Uterus (tissue), 4 donors: ENCODE measurements around the gene HBEGF. TPM values are rescaled to one million over a fixed set of nuclear protein-coding genes. Genes with fewer than 3 reads are reported as not detected.

Experiments used
- DNase-seq, 2 donors: peaks; one replicate each; pipeline ENCODE4 v3.0.0-alpha.2; 2019 to 2020
- H3K27ac ChIP-seq, 2 donors: fragments of 200-600 bp; sonication (generic); 1 replicate in 1 of 2; 2 replicates in 1 of 2; pipeline ENCODE4 v1.5.1; 2016 to 2018
- H3K27me3 ChIP-seq, 2 donors: fragments of 200-600 bp; sonication (generic); one replicate each; pipeline ENCODE4 v1.5.1; 2018 to 2019; ENCODE audit warnings: control low read depth in 1 of 2
- H3K36me3 ChIP-seq, 2 donors: fragments of 200-600 bp; sonication (generic); one replicate each; pipeline ENCODE4 v1.5.1; 2019; ENCODE audit warnings: control low read depth in 1 of 2
- H3K4me1 ChIP-seq, 2 donors: fragments of 200-600 bp; sonication (generic); one replicate each; pipeline ENCODE4 v1.5.1; 2018 to 2019; ENCODE audit warnings: control low read depth in 1 of 2
- H3K4me3 ChIP-seq, 2 donors: fragments of 200-600 bp; sonication (generic); 1 replicate in 1 of 2; 2 replicates in 1 of 2; pipeline ENCODE4 v1.5.1; 2018 to 2019; ENCODE audit warnings: mild to moderate bottlenecking in 1 of 2
- H3K9me3 ChIP-seq, 2 donors: fragments of 200-600 bp; sonication (generic); one replicate each; pipeline ENCODE4 v1.5.1; 2019; ENCODE audit warnings: control low read depth in 1 of 2
- POLR2A ChIP-seq, 2 donors: fragments of 450-650 bp; IDR thresholded peaks; one replicate each; pipeline ENCODE4 v1.6.1; 2016; ENCODE audit warnings: antibody characterized with exemption in 2 of 2, mild to moderate bottlenecking in 1 of 2, moderate library complexity in 1 of 2
- intact Hi-C: fragments of 100-400 bp; cut with DNase I; formaldehyde crosslinking; loops from one replicate; pipeline ENCODE4 v1.15.1; 2023; ENCODE audit warnings: low total_unique reads
- total RNA-seq, 4 donors: library from RNA; depleted of rRNA in 3 of 4; stranded (reverse); fragments of >200 nt in 3 of 4; gene quantifications; one replicate each; pipeline versions ENCODE4 v1.1.0 to v1.2.4, GENCODE V29; 2014 to 2023
- TF ChIP-seq, protein P1 (sequence below), 4 experiments: fragments of 200-600 bp in 2 of 4; fragments of 450-650 bp in 2 of 4; sonication (generic) in 2 of 4; IDR thresholded peaks; one replicate each; pipeline ENCODE4 v1.5.1; 2016 to 2019; ENCODE audit warnings: antibody characterized with exemption in 4 of 4, mild to moderate bottlenecking in 2 of 4, moderate library complexity in 1 of 4
- donor health status: DM: yes; HTN: yes; CAD: no.

Gene HBEGF
- total RNA-seq, 4 donors from 2014 or later = 0.77 to 24.4 (median 8.4) TPM

DNA sequence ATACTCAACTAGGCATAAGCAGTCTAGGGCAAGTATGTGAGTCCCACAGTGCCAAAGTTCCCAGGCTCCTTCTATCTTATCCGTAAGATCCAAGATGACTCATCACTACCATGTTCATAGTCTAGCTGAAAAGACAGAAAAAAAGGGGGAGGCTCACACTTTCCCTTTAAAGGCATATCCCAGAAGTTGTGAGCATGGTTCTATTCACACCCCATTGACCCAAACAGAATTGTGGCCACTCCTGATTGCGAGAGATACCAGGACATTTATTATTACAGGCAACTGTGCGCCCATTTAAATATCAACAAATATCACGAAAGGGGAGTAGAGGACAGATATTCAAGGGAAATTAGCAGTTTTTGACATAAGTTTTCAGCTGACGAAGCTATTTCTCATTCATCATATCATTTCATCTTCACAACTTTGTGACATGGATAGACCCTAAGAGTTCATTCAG lies 35.4 kb downstream of the HBEGF start:
- no peaks in the 10 kb centered on the region for H3K36me3 ChIP-seq
- DNase-seq = no peak
- H3K4me1 ChIP-seq = no peaks in the 10 kb centered on the region
- peak overlapping the region; percentile 26 to 69 for H3K27ac ChIP-seq
- TF ChIP-seq, protein P1, sequence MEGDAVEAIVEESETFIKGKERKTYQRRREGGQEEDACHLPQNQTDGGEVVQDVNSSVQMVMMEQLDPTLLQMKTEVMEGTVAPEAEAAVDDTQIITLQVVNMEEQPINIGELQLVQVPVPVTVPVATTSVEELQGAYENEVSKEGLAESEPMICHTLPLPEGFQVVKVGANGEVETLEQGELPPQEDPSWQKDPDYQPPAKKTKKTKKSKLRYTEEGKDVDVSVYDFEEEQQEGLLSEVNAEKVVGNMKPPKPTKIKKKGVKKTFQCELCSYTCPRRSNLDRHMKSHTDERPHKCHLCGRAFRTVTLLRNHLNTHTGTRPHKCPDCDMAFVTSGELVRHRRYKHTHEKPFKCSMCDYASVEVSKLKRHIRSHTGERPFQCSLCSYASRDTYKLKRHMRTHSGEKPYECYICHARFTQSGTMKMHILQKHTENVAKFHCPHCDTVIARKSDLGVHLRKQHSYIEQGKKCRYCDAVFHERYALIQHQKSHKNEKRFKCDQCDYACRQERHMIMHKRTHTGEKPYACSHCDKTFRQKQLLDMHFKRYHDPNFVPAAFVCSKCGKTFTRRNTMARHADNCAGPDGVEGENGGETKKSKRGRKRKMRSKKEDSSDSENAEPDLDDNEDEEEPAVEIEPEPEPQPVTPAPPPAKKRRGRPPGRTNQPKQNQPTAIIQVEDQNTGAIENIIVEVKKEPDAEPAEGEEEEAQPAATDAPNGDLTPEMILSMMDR (IDR thresholded peaks at IDR 0.05) = no peak
- TF ChIP-seq POLR2A (IDR thresholded peaks at IDR 0.05) = no peak
- intact Hi-C loops = no loop called here
- H3K4me3 ChIP-seq = no peak overlapping the region
- H3K27me3 ChIP-seq = no peaks in the 10 kb centered on the region
- no peaks in the 10 kb centered on the region for H3K9me3 ChIP-seq

DNA sequence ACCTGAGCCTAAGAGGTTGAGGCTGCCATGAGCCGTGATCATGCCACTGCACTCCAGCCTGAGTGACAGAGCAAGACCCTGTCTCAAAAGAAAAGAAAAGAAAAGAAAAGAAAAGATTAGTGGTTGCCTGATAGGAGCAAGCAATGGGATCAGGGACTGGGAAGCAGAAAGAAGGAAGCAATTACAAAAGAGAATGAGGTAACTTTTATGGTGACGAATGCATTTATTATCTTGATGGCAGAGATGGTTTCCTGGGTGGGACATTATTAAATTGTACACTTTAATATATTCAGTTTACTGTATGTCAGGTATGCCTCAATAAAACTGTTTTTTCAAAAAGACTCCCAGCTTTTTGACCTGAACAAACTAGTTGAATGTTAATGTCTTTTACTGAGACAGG lies 36.0 kb downstream of the HBEGF start:
- no peaks in the 10 kb centered on the region for H3K9me3 ChIP-seq
- peak overlapping the region; percentile 26 to 69 for H3K27ac ChIP-seq
- intact Hi-C loops = no loop called here
- no peaks in the 10 kb centered on the region for H3K4me1 ChIP-seq
- no peaks in the 10 kb centered on the region for H3K36me3 ChIP-seq
- no peaks in the 10 kb centered on the region for H3K27me3 ChIP-seq
- no peak overlapping the region for H3K4me3 ChIP-seq
- no peak for DNase-seq
- TF ChIP-seq, protein P1 (IDR thresholded peaks at IDR 0.05) = no peak
- no peak for TF ChIP-seq POLR2A (IDR thresholded peaks at IDR 0.05)

DNA sequence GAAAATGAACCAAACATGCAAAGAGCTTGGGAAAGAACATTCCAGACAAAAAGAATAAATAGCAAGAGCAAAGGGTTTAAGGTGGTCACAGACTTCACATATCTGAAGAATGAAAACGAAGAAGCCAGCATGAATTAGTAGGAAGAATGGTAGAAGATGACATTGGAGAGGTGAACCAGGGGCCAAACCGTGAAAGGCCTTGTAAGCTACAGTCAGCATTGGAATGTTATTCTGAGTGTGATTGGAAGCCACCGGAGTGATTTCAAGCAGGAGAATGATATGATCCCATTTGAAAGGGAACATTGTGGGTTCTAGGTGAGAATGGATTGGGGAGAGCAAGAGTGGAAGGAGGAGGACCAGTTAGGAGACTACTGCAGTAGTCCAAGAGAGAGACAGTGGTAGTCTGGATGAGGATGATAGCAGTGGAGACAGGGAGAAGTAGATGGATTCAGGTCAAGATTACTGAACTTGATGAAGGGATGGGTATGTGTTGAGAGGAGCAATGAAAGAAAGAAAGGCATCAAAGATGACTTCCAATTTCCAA lies 36.6 kb downstream of the HBEGF start:
- H3K27ac ChIP-seq = no peak overlapping the region
- H3K9me3 ChIP-seq = no peaks in the 10 kb centered on the region
- DNase-seq = no peak
- TF ChIP-seq, protein P1 (IDR thresholded peaks at IDR 0.05) = no peak
- TF ChIP-seq POLR2A (IDR thresholded peaks at IDR 0.05) = no peak
- no peaks in the 10 kb centered on the region for H3K4me1 ChIP-seq
- no peak overlapping the region for H3K4me3 ChIP-seq
- no peaks in the 10 kb centered on the region for H3K27me3 ChIP-seq
- H3K36me3 ChIP-seq = no peaks in the 10 kb centered on the region
- intact Hi-C loops = no loop called here

DNA sequence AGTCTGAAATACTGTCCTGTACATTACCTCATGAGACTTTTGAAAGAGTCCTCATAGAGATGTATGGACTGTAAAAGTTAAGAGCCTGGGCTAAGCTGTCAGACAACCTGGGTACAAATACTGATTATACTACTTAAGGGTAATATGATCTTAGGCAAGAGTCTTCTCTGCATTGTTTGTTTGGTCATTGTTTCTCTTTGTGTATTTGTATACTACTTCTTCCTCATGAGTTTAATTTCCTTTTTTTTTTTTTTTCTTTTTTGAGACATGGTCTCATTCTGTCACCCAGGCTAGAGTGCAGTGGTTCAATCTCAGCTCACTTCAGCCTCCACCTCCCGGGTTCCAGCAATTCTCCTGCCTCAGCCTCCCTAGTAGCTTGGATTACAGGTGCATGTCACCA lies 40.9 kb downstream of the HBEGF start:
- Histone ChIP-seq H3K27ac (no peak overlapping the region), H3K9me3 (no peaks in the 10 kb centered on the region), H3K36me3 (no peaks in the 10 kb centered on the region), H3K4me1 (peaks cover 0 to 9% of the 10 kb centered on the region in 2 donors), H3K27me3 (no peaks in the 10 kb centered on the region), H3K4me3 (no peak overlapping the region)
- no peak for TF ChIP-seq POLR2A (IDR thresholded peaks at IDR 0.05)
- TF ChIP-seq, protein P1 (IDR thresholded peaks at IDR 0.05) = no peak
- intact Hi-C loops = no loop called here
- DNase-seq = no peak

DNA sequence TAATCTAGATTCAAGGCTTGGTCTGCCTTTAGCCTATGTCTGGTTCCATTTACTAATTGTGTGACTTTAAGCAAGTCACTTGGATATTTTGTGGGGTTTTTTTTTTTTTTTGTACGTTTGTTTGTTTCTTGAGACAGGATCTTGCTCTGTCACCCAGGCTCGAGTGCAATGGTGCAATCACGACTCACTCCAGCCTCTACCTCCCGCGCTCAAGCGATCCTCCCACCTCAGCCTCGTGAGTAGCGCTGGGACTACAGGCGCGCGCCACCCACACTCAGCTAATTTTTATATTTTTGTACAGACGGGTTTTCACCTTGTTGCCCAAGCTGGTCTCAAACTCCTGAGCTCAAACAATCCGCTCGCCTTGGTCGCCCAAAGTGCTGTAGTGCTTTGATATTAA lies 42.4 kb downstream of the HBEGF start:
- intact Hi-C loops = no loop called here
- H3K4me3 ChIP-seq = no peak overlapping the region
- TF ChIP-seq, protein P1 (IDR thresholded peaks at IDR 0.05) = no peak
- TF ChIP-seq POLR2A (IDR thresholded peaks at IDR 0.05) = no peak

More for the DNA sequence above, 42.4 kb downstream of the HBEGF start:
- no peaks in the 10 kb centered on the region for H3K9me3 ChIP-seq
- peaks cover 0 to 12% of the 10 kb centered on the region in 2 donors for H3K4me1 ChIP-seq
- H3K27me3 ChIP-seq = no peaks in the 10 kb centered on the region
- H3K36me3 ChIP-seq = no peaks in the 10 kb centered on the region
- DNase-seq = no peak
- peak overlapping the region in 1 of 2 donors; percentile 83 for H3K27ac ChIP-seq
